Mononuclear cell (primary cell): ENCODE data around the gene CSTB. TPM values are rescaled to one million over a fixed set of nuclear protein-coding genes. Genes with fewer than 3 reads are reported as not detected.

ENCODE experiments used
- H3K27me3 ChIP-seq: 2 replicates; pipeline ENCODE4 v1.6.0; 2011; ENCODE audit warnings: low read length, control low read depth; ENCODE audit not compliant: insufficient read depth
- H3K4me1 ChIP-seq: 2 replicates; pipeline ENCODE4 v1.5.1; 2011; ENCODE audit warnings: mild to moderate bottlenecking, low read length, control low read depth; ENCODE audit not compliant: insufficient read depth
- H3K4me3 ChIP-seq: 2 replicates; pipeline ENCODE4 v1.5.1; 2011; ENCODE audit warnings: mild to moderate bottlenecking, low read length, moderate library complexity
- H3K9me3 ChIP-seq: 2 replicates; pipeline ENCODE4 v1.5.1; 2011; ENCODE audit warnings: low read depth, mild to moderate bottlenecking, control low read depth, low read length
- total RNA-seq: library from RNA; depleted of rRNA; stranded (reverse); fragments of >200 nt; gene quantifications from one replicate; pipeline ENCODE4 v1.2.3, GENCODE V29; 2012

The CSTB gene
- total RNA-seq, 1 donor, result 9.4 TPM

DNA sequence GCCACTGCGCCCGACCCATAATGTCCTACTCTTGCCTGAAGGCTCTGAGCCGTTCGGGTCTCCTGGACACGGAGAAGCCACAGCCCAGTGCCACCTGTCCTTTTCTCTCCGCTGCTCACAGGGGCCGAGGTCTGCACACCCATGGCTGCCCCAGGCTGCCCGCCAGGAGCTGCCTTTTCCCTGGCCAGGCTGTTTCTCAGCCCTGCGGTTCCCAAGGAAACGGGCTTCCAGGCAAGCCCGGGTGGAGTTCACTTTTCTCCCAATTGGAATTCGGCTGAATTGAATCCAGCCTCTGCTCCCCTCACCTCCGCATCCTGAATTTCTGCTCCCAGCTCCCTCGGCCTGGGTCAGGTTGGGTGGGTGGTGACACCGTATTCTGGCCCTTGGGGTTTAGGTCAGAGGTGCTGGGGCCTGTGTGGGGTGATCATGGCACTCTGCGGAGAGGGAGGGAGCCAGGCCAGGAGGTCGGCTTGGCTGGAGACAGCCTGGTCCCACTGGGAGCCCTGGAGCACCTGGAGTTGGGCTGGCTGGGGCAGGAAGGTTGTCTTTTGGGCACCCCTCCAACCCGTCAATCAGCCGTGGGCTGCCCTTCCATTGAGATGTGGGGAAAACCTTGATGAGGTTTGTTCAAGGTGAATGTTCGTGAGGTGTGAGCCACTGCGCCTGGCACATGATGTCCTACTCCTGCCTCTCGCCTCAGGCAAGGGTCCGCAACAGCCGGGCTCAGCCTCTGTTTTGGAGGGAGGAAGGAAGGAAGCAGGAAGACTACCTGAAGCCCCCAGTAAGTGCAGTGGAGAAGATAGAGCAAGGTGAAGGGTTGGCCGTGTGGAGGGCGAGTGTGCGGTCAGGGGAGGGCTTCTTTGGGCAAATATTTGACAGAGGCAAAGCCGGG, 38.4 kb upstream of the CSTB start:
- Histone ChIP-seq H3K4me1 (peaks cover 56% of the 10 kb centered on the region), H3K27me3 (no peaks in the 10 kb centered on the region)

DNA sequence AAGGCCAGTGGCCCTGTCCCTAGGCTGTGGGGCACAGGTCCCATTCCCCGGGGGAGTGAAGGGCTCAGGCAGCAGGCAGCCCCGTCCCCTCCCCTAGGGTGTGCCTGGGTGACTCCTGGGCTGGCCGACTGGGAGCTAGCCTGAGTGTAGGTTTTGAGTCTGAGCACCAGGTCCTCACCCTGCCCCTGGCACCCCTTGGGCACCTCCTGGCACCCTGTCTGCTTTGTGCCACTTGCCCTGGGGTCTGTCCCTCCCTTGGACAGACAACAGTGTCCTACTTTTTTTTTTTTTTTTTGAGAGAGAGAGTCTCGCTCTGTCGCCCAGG, 37.5 kb upstream of the CSTB start:
- Histone ChIP-seq H3K9me3 (no peaks in the 10 kb centered on the region), H3K4me3 (no peak overlapping the region), H3K4me1 (peaks cover 48% of the 10 kb centered on the region), H3K27me3 (no peaks in the 10 kb centered on the region)

More for the DNA sequence above, 38.4 kb upstream of the CSTB start:
- no peak overlapping the region for H3K4me3 ChIP-seq
- no peaks in the 10 kb centered on the region for H3K9me3 ChIP-seq

DNA sequence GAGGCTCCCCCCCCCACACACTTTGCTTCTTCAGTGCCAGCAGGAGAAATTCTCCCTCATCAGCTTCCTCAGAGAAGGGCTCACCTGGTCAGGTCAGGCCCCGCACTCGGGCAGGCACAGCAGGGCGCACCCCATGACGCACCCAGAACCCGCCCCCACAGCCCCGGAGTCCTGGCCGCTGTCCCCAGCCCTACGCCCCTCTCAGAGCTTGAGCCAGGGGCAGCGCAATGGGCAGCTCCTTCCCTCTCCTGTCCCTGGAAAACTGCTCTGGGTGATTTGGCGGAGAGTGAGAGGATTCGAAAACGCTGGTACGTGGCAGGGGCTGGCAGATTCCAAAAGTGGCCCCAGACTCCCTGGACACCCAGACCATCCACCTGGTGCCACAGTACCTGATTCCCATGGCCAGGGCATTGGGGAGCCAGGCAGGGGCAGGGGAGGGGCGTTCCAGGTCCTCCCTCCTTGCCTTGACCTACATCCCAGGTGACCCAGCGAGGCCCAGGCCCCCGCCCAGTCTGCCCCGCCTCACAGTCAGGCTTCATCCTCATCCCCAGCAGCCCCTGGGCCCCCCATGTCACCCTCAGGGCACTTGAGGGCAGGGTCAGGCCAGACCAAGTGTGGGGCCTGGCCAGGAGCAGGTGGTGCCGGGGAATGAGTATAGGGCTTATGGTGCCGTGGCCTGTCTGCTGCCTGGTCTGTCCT, 37.0 kb upstream of the CSTB start:
- Histone ChIP-seq H3K4me3 (no peak overlapping the region), H3K27me3 (no peaks in the 10 kb centered on the region), H3K4me1 (peaks cover 43% of the 10 kb centered on the region)

DNA sequence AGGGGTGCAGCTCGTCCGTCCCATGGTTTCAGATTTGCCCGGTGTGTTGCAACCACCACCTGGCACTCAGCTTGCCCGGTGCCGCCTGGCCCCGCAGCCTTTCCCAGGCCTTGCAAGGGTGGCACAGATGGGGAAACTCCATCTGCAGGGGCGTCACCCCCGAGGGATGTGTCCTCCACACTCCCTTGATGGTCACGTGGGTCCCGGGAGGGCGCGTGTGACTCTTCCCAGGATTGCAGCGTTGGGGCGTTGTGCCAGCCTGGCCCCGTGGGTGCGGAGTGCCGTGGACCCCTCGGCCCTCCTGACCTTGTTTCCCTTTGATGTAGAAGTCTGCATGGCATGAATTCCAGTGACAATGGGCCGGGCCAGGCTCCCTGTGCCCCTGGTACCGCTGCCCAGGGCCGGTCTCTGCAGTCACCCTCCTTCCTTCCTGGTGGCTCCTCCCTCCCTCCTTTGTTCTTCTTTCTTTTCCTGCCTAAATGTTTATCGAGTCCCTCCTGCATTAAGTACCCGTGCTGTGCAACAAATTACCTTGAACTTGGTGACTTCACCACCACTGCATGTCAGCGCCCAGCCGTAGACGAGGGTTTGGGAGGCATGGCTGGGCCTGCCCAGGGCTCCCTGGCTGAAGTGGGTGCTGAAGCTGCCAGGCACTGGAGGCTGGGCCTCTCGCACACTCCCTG, 36.2 kb upstream of the CSTB start:
- H3K4me1 ChIP-seq, result peaks cover 35% of the 10 kb centered on the region
- no peaks in the 10 kb centered on the region for H3K9me3 ChIP-seq
- no peaks in the 10 kb centered on the region for H3K27me3 ChIP-seq
- H3K4me3 ChIP-seq, result peak overlapping the region; percentile 41

More for the DNA sequence above, 37.0 kb upstream of the CSTB start:
- H3K9me3 ChIP-seq, result no peaks in the 10 kb centered on the region

DNA sequence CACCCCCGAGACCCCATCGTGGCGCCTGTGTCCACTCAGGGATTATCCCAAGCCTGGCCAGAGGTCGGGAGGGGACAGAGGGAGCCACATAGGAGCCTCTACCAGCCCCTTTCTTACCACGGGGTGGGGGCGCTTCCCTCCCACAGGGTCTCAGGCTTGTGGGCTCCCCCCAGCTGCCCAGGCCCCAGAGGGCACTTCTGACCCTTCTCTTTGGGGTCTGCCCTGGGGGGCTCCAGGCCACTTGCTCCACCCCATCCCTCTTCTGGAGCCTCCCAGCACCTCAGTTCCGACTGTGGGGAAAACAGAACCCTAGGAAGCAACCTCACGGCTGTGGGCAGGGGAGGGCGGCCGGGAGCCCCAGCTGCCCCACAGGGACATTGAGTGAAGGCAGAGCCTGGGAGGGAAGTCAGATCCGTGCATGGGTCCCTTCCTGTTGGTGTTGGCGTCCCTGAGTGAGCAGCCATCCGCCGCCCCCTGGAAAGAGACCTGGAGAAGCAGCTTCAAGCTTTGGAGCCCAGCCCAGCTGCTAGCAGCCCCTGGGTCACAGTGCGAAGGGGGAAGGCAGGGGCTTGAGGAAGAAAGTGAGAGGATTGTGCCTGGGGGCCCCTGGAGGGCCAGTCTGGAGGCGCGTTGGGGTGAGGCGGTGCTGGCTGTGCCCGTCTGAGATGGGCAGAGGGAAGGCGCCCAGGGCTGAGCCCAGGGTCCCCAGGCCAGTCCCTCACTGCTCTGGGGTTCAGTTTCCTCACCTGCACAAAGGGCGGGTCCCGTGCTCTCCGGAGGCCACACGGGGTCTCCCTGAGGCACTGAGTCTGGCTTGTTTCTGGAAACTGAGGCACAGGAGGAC, 35.4 kb upstream of the CSTB start:
- Histone ChIP-seq H3K4me3 (peak overlapping the region; percentile 41), H3K27me3 (no peaks in the 10 kb centered on the region), H3K4me1 (peaks cover 34% of the 10 kb centered on the region), H3K9me3 (no peaks in the 10 kb centered on the region)

DNA sequence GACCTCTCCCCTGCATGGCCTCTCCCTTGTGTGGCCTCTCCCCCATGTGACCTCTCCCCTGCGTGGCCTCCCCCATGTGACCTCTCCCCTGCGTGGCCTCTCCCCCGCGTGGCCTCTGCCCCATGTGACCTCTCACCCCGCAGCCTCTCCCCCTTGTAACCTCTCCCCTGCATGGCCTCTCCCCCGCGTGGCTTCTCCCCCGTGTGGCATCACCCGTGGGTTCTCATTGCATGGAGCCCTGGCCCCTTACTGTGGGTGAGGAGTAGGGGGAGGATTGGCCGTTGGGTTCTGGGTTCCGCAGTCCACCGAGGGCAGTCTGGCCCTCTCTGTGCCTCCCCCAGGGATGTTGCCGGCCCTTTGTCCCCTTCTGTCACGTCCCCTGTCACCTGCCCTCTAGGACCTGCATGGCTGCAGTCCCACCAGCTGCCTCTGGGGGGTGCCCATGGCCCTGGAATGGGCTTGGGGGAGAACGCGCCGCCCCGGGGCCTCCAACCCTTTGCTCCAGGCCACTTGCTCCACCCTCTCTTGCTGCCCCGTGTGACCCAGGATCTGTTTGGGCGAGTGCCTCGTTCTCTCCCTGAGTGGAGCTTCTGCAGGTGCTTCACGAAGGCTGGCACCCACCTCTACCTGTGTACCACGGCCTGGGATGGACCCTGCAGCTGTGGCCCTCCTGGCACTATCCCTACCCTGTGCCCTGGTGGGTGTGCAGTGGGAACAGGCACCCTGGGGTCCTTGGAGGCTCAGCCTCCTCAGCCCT, 34.6 kb upstream of the CSTB start:
- no peaks in the 10 kb centered on the region for H3K9me3 ChIP-seq
- peaks cover 42% of the 10 kb centered on the region for H3K4me1 ChIP-seq
- no peaks in the 10 kb centered on the region for H3K27me3 ChIP-seq
- H3K4me3 ChIP-seq, result peak overlapping the region; percentile 41

DNA sequence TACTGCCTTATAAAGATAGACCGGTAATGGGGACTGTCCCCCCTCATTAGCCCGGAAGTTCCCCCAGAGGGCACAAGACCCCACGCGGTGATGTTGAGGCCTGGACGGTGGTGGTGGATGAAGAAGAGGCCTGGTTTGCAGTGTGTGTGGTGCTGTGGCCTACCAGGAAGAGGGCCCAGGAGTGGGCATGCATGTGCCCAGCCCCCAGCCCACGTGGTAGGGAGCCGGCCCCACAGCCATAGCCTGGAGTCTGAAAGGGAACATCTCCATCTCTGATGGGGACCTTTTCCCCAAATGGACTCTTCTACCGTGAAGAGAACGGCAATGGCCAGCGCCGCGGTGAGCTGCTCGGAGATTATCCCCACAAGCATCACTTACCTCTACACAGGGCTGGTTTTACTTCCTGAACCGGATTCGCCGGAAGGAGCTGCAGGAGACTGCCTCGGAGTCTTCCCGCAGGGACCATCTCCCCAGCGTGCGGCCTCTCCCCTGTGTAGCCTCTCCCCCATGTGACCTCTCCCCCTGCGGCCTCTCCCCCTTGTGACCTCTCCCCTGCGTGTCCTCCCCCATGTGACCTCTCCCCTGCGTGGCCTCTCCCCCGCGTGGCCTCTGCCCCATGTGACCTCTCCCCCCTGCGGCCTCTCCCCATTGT, 33.9 kb upstream of the CSTB start:
- H3K9me3 ChIP-seq, result no peaks in the 10 kb centered on the region
- peaks cover 49% of the 10 kb centered on the region for H3K4me1 ChIP-seq
- no peak overlapping the region for H3K4me3 ChIP-seq
- no peaks in the 10 kb centered on the region for H3K27me3 ChIP-seq

DNA sequence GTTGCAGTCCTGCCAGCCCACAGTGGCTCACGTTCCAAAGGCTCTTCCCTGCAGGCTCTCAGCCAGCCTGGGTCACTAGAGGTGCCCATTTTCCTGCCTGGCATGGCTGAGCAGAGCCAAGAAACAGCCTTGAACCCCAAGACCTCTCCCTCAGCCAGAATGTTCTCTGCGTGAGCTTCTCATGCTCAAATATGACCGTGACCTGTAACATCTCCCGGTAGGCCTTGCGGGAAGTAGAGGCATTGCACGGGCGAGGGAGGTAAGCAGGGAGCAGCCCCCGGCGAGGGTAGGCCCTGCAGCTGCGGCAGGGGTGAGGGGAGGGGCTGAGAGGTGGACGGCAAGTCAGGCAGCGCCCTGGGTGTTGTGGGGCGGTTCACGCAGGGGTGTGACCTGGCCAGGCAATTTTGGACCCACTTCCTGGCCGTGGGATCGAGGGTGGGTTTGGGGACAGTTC, 33.3 kb upstream of the CSTB start:
- Histone ChIP-seq H3K9me3 (no peaks in the 10 kb centered on the region), H3K4me3 (no peak overlapping the region), H3K27me3 (no peaks in the 10 kb centered on the region), H3K4me1 (peaks cover 55% of the 10 kb centered on the region)

DNA sequence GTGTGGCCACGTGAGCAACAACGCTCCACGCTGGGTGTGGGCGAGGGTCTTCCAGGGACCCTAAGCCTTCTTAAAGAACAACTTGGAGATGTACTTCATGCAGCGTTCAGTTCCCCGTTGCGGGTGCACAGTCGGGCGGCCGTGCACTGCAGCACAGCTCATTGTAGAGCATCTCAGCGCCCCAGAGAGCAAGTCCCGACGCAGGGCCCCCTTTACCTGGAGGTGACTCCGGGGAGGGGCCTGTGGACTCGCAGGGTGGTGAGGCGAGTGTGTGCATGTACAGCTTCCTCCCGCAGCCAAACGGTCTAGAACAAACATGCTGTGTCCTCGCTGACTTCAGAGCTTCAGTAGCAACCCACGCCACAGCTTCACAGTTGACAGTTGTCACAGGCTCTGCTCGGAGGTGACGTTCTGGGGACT, 32.7 kb upstream of the CSTB start:
- Histone ChIP-seq H3K4me1 (peaks cover 60% of the 10 kb centered on the region), H3K27me3 (no peaks in the 10 kb centered on the region), H3K9me3 (no peaks in the 10 kb centered on the region), H3K4me3 (no peak overlapping the region)

DNA sequence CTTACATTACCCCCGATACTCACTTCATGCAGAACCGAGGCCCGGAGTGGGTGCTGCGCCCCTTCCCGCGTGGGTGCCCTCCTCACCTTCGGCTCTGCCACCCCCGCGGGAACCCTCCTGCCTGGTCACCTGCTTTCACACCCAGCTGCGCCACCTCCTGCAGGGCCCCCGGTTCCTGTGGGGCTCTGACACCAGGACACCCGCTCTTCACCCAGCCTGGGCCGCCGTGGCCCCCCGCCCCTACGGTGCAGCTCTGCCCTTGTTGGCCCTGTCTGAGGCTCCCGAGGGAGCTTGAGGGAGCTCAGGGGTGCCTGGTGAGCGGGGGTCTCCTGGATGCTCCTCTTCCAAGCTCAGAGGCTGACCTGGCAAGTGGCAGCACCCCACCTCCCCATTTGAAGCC, 32.3 kb upstream of the CSTB start:
- no peaks in the 10 kb centered on the region for H3K9me3 ChIP-seq
- H3K4me3 ChIP-seq, result no peak overlapping the region
- H3K27me3 ChIP-seq, result no peaks in the 10 kb centered on the region
- H3K4me1 ChIP-seq, result peaks cover 61% of the 10 kb centered on the region

DNA sequence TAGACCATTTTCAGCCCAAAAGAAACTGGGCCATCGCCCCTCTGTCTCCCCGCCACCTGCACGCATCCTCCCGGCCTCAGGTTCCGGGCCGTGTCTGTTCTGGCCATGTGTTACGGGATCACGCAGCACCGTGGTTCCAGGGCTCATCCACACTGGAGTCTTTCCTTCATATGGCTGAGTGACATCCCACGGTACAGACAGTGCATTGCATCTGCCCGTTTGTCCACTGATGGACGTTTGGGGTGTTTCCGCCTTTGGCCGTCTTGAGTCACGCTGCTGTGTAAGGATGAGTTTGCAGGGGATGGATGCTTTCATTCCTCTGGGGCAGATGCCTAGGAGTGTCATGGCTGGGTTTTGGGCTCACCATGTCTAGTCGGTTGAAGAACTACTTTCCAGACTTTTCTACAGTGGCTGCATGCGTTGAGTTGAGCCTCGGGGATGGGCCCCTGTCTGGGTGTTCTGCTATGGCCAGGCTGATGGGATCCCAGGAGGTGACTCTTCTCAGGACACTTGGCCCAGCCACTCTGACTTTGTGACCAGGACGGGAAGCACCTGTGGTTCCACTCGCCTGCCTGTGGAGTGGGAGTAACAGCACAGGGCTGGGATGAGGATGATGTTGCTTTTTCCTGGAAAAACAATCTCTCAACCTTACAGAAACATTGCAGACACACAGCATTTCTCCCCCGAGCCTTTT, 30.1 kb upstream of the CSTB start:
- Histone ChIP-seq H3K9me3 (no peaks in the 10 kb centered on the region), H3K4me1 (peaks cover 44% of the 10 kb centered on the region), H3K27me3 (no peaks in the 10 kb centered on the region), H3K4me3 (no peak overlapping the region)

DNA sequence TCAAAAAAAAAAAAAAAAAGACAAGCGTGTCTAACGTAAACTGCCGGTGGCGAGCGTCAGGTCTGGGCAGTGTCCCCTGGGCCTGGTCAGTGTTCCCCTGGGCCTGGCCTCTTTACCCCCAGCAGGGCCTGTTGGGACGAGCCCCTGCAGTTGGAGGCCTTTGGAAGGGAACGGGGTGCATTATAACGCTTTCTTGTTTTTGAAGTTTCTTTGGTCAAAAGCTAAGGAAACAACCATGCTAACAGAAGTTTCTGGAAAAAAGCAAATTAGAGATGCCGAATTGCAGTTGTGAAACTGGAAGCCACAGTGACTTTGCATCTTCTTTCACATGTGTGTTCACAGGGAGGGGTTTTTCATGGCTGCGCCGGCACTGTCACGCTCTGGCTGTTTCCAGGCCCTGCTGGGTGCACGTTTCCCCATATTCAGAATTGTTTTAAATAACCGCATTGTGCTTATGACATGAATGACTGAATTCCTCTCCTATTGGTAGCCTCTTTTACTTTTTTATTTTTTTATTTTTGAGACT, 29.2 kb upstream of the CSTB start:
- Histone ChIP-seq H3K4me3 (no peak overlapping the region), H3K9me3 (no peaks in the 10 kb centered on the region), H3K27me3 (no peaks in the 10 kb centered on the region), H3K4me1 (peaks cover 36% of the 10 kb centered on the region)
